IPS DF 4.7 (cell line): ENCODE data around the gene CHKA.

ENCODE experiments used
- DNase-seq: peaks from one replicate; pipeline ENCODE4 v3.0.0-alpha.2; 2013; ENCODE audit warnings: low spot score; ENCODE audit errors: extremely low read depth

CHKA gene

DNA sequence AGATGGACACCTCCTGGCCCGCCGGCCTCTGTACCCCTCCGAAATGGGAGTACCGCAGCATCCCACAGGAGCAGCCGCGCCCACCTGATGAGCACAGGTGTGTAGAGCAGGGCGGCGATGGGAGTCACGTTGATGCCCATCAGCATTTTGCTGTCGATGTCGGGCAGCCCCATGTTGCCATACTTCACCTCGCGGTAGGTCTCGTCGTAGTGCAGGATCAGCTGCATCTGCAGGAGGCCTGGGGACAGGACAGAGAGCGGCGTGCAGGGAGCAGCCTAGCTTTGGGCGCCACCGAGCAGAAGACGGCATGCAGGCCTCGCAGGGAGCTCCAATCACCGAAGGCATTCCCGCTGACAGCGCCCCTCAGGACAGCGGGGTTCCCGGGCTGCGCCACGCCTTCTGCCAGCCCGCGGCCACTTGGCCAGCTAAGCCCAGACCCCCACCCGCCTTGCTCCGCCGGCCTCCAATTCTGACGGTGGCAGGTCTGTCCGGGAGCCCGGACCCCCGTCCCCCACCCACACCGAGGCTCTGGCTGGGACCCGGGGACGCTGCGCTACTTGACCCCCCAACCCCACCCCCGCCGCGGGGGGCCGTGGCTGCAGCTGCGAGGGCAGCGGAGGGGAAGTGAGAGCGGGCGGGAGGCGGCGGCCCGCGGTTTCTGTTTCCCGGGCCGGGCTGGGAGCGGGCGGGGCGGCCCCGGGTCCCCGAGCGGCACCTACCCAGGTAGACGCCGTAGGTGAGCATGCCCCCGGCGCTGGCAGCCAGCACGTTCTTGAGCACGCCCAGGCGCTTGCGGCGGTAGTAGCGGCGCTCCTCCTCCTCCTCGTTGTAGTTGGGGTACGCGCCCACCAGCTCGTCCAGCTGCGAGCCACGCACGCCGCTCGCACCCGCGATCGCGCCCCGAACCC lies 118.0 kb downstream of the CHKA start:
- DNase-seq, result no peak
